NT2/D1 (cell line): ENCODE results near the gene FOXC1.
A peak's percentile ranks its signal among the peaks of the same experiment; 100 is the strongest.

Source experiments
- DNase-seq: peaks from one replicate; pipeline ENCODE4 v3.0.0-alpha.2; 2011; ENCODE audit warnings: low read depth, low spot score
- H3K27me3 ChIP-seq: 2 replicates; pipeline ENCODE4 v1.6.0; 2011; ENCODE audit warnings: mild to moderate bottlenecking; ENCODE audit not compliant: insufficient read length, insufficient read depth
- H3K36me3 ChIP-seq: 2 replicates; pipeline ENCODE4 v1.6.1; 2011; ENCODE audit warnings: mild to moderate bottlenecking, low read length, mixed read lengths; ENCODE audit not compliant: insufficient read depth, insufficient read length
- H3K4me1 ChIP-seq: 2 replicates; pipeline ENCODE4 v1.5.1; 2011; ENCODE audit not compliant: insufficient read depth, insufficient read length
- H3K4me3 ChIP-seq: 2 replicates; pipeline ENCODE4 v1.5.1; 2011; ENCODE audit warnings: low read depth; ENCODE audit not compliant: insufficient read length
- H3K9ac ChIP-seq: 2 replicates; pipeline ENCODE4 v1.6.0; 2011; ENCODE audit warnings: low read depth; ENCODE audit not compliant: insufficient read length
- H3K9me3 ChIP-seq: 2 replicates; pipeline ENCODE4 v1.5.1; 2011; ENCODE audit warnings: mild to moderate bottlenecking, low read length; ENCODE audit not compliant: insufficient read depth
- SUZ12 ChIP-seq: IDR thresholded peaks from 2 replicates; pipeline ENCODE4 v1.6.1; 2011; ENCODE audit not compliant: insufficient read length, insufficient read depth; ENCODE audit errors: extremely low read depth
- YY1 ChIP-seq: IDR thresholded peaks from 2 replicates; pipeline ENCODE4 v1.6.1; 2011; ENCODE audit not compliant: insufficient read length, insufficient read depth
- ZNF274 ChIP-seq: IDR thresholded peaks from 2 replicates; pipeline ENCODE4 v1.6.1; 2011; ENCODE audit warnings: mild to moderate bottlenecking, low read depth, low read length

The FOXC1 gene

DNA sequence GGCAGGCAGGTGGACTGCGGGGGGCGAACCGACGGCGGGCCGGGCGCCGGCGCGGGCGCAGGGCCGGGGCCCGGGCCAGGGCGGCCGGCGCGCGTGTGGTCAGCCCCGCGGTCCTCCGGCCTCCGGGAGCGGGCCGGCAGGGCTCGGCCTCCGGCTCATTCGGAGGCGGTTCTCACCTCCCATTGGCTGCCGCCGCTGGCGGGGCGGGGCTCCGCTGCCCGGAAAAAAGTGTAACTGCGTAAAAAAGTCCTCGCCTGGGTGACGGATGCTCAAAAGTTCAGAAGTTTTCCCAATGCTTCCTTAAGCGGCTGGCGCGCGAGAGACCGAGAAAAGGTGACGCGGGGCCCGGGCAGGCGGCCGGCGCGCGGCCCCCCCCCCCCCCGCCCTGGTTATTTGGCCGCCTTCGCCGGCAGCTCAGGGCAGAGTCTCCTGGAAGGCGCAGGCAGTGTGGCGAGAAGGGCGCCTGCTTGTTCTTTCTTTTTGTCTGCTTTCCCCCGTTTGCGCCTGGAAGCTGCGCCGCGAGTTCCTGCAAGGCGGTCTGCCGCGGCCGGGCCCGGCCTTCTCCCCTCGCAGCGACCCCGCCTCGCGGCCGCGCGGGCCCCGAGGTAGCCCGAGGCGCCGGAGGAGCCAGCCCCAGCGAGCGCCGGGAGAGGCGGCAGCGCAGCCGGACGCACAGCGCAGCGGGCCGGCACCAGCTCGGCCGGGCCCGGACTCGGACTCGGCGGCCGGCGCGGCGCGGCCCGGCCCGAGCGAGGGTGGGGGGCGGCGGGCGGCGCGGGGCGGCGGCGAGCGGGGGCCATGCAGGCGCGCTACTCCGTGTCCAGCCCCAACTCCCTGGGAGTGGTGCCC, at the start of gene FOXC1:
TSS of gene FOXC1 (plus strand) at position 268 of the 849 bp plus-strand sequence. CDS start at position 799, 531 bp downstream.
- peaks cover 7% of the 10 kb centered on the region for H3K4me1 ChIP-seq
- no peaks in the 10 kb centered on the region for H3K36me3 ChIP-seq
- peak within 1 kb of the TSS; percentile 64 for H3K9ac ChIP-seq
- peak within 1 kb of the TSS; percentile 28 for H3K4me3 ChIP-seq
- DNase-seq = no peak
- TF ChIP-seq YY1 (no peak), SUZ12 (no peak), ZNF274 (no peak)
- H3K9me3 ChIP-seq = no peaks in the 10 kb centered on the region
- H3K27me3 ChIP-seq = peaks cover 85% of the 10 kb centered on the region

GRCh38 chr6:1560281-1561058, 49.2 kb upstream of the FOXC1 start:
- no peak overlapping the region for H3K4me3 ChIP-seq
- no peak overlapping the region for H3K9ac ChIP-seq
- TF ChIP-seq YY1 (no peak), SUZ12 (no peak), ZNF274 (no peak)

DNA sequence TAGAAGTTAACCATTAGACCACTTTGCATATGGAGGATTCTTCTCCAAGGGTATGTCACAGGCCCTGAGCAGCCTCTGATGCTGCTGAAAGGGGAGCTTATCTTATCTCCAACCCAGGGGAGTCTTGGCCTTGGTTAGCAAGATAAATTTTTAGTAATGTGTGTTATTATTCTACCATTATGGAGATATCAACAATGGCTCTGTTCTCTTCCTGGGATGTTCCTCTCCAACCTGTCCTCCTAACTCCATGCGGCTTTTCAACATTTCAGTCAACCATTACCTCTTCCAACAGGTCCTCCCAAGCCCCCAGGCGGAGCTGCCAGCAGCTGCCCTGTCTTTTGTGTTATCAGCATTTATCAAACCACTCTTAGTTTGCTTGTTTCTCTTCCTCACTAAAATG, 48.4 kb upstream of the FOXC1 start:
- Histone ChIP-seq H3K9ac (no peak overlapping the region), H3K36me3 (no peaks in the 10 kb centered on the region), H3K9me3 (0 out of 2 replicates have a peak, but pooled peaks cover 7% of the 10 kb centered on the region), H3K27me3 (no peaks in the 10 kb centered on the region), H3K4me1 (peaks cover 2% of the 10 kb centered on the region), H3K4me3 (no peak overlapping the region)
- TF ChIP-seq ZNF274 (no peak), SUZ12 (no peak), YY1 (no peak)
- DNase-seq = no peak

More at GRCh38 chr6:1560281-1561058, 49.2 kb upstream of the FOXC1 start:
- no peaks in the 10 kb centered on the region for H3K27me3 ChIP-seq
- peaks cover 2% of the 10 kb centered on the region for H3K4me1 ChIP-seq
- DNase-seq = no peak
- 0 out of 2 replicates have a peak, but pooled peaks cover 7% of the 10 kb centered on the region for H3K9me3 ChIP-seq
- no peaks in the 10 kb centered on the region for H3K36me3 ChIP-seq

- no peak for DNase-seq
- TF ChIP-seq YY1 = no peak
- TF ChIP-seq SUZ12 = no peak
- no peak for TF ChIP-seq ZNF274
- 0 out of 2 replicates have a peak, but pooled peaks cover 7% of the 10 kb centered on the region for H3K9me3 ChIP-seq
- H3K27me3 ChIP-seq = no peaks in the 10 kb centered on the region
- no peak overlapping the region for H3K9ac ChIP-seq
- H3K4me1 ChIP-seq = no peaks in the 10 kb centered on the region
- H3K4me3 ChIP-seq = no peak overlapping the region
- H3K36me3 ChIP-seq = no peaks in the 10 kb centered on the region
Observed at GRCh38 chr6:1562171-1562955, 47.4 kb upstream of the FOXC1 start.

- Histone ChIP-seq H3K36me3 (no peaks in the 10 kb centered on the region), H3K9me3 (peaks cover 10% of the 10 kb centered on the region; the same call in 1 of the 2 replicates), H3K9ac (no peak overlapping the region), H3K27me3 (no peaks in the 10 kb centered on the region), H3K4me3 (no peak overlapping the region), H3K4me1 (peaks cover 4% of the 10 kb centered on the region)
- TF ChIP-seq SUZ12 (no peak), YY1 (no peak), ZNF274 (no peak)
- DNase-seq = no peak
Observed at GRCh38 chr6:1569377-1569776, 40.3 kb upstream of the FOXC1 start.

- TF ChIP-seq YY1 = no peak
- TF ChIP-seq ZNF274 = no peak
- no peak for TF ChIP-seq SUZ12
- Histone ChIP-seq H3K9me3 (peaks cover 10% of the 10 kb centered on the region; the same call in 1 of the 2 replicates), H3K9ac (no peak overlapping the region), H3K4me1 (peaks cover 8% of the 10 kb centered on the region), H3K36me3 (no peaks in the 10 kb centered on the region), H3K4me3 (no peak overlapping the region), H3K27me3 (no peaks in the 10 kb centered on the region)
- DNase-seq = no peak
Observed at GRCh38 chr6:1570848-1571247, 38.9 kb upstream of the FOXC1 start.
